ENCODE data around the gene CFAP68. TPM values are rescaled to one million over a fixed set of nuclear protein-coding genes. Genes with fewer than 3 reads are reported as not detected.
A peak's percentile ranks its signal among the peaks of the same experiment; 100 is the strongest.

The CFAP68 gene
- total and polyA plus RNA-seq, 9 of the 15 experiments (the other 6 are each of a cell fraction or from before 2014, with no cell fraction given): 22.8 to 72.3 (median 52.5) TPM

- TF ChIP-seq XRCC3 (IDR thresholded peaks at IDR 0.05): no peak
- peak; percentile 80 for TF ChIP-seq SAFB (IDR thresholded peaks at IDR 0.05; ENCODE audit: borderline replicate concordance, low read depth, low read length)
- TF ChIP-seq RBFOX2 (IDR thresholded peaks at IDR 0.05; ENCODE audit: low read depth, low read length): peak; percentile 83
- peak; percentile 87 for TF ChIP-seq ESRRA (IDR thresholded peaks at IDR 0.05; ENCODE audit: borderline replicate concordance, low read depth)
- no peak for TF ChIP-seq FOS (IDR thresholded peaks at IDR 0.05; ENCODE audit: extremely low read depth, insufficient read length)
- TF ChIP-seq, protein P1, sequence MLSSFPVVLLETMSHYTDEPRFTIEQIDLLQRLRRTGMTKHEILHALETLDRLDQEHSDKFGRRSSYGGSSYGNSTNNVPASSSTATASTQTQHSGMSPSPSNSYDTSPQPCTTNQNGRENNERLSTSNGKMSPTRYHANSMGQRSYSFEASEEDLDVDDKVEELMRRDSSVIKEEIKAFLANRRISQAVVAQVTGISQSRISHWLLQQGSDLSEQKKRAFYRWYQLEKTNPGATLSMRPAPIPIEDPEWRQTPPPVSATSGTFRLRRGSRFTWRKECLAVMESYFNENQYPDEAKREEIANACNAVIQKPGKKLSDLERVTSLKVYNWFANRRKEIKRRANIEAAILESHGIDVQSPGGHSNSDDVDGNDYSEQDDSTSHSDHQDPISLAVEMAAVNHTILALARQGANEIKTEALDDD (IDR thresholded peaks at IDR 0.05): peak; percentile 16; the same call in 1 of the 2 replicates
- TF ChIP-seq ZNF589 (CRISPR knock-in tag; IDR thresholded peaks at IDR 0.05; ENCODE audit: low read depth): peak; percentile 2
- TF ChIP-seq SAP30 (IDR thresholded peaks at IDR 0.05; ENCODE audit: borderline replicate concordance, insufficient read depth, low read depth, low read length, poor library complexity, severe bottlenecking): peak; percentile 88
- no peak for TF ChIP-seq ZFP91 (CRISPR knock-in tag; IDR thresholded peaks at IDR 0.05)
- TF ChIP-seq SRSF1 (IDR thresholded peaks at IDR 0.05; ENCODE audit: low read depth, low read length): no peak
- TF ChIP-seq MTA2 (IDR thresholded peaks at IDR 0.05; ENCODE audit: low read depth): no peak
- no peak for TF ChIP-seq HNRNPUL1 (IDR thresholded peaks at IDR 0.05; ENCODE audit: low read length)
- TF ChIP-seq POU5F1 (IDR thresholded peaks at IDR 0.05; ENCODE audit: borderline replicate concordance, low read depth, low read length, partially characterized antibody): peak; percentile 25
- TF ChIP-seq, protein P2, sequence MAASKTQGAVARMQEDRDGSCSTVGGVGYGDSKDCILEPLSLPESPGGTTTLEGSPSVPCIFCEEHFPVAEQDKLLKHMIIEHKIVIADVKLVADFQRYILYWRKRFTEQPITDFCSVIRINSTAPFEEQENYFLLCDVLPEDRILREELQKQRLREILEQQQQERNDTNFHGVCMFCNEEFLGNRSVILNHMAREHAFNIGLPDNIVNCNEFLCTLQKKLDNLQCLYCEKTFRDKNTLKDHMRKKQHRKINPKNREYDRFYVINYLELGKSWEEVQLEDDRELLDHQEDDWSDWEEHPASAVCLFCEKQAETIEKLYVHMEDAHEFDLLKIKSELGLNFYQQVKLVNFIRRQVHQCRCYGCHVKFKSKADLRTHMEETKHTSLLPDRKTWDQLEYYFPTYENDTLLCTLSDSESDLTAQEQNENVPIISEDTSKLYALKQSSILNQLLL (CRISPR knock-in tag; IDR thresholded peaks at IDR 0.05; ENCODE audit: borderline replicate concordance): no peak
- TF ChIP-seq HDAC3 (IDR thresholded peaks at IDR 0.05; ENCODE audit: borderline replicate concordance, partially characterized antibody): peak; percentile 81
- peak; percentile 81 for TF ChIP-seq FOSL1 (tag; conservative IDR thresholded peaks at IDR 0.05)
- TF ChIP-seq U2AF1 (optimal IDR thresholded peaks at IDR 0.05; ENCODE audit: low read depth, low read length): no peak
- TF ChIP-seq ZSCAN32 (CRISPR knock-in tag; IDR thresholded peaks at IDR 0.05): no peak
- TF ChIP-seq, protein P3, sequence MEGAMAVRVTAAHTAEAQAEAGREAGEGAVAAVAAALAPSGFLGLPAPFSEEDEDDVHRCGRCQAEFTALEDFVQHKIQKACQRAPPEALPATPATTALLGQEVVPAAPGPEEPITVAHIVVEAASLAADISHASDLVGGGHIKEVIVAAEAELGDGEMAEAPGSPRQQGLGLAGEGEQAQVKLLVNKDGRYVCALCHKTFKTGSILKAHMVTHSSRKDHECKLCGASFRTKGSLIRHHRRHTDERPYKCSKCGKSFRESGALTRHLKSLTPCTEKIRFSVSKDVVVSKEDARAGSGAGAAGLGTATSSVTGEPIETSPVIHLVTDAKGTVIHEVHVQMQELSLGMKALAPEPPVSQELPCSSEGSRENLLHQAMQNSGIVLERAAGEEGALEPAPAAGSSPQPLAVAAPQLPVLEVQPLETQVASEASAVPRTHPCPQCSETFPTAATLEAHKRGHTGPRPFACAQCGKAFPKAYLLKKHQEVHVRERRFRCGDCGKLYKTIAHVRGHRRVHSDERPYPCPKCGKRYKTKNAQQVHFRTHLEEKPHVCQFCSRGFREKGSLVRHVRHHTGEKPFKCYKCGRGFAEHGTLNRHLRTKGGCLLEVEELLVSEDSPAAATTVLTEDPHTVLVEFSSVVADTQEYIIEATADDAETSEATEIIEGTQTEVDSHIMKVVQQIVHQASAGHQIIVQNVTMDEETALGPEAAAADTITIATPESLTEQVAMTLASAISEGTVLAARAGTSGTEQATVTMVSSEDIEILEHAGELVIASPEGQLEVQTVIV (CRISPR knock-in tag; IDR thresholded peaks at IDR 0.05; ENCODE audit: borderline replicate concordance): no peak
- TF ChIP-seq CREB1 (IDR thresholded peaks at IDR 0.05): peak; percentile 99
- TF ChIP-seq CREB1 (CRISPR knock-in tag; IDR thresholded peaks at IDR 0.05): peak; percentile 99
- peak; percentile 90 for TF ChIP-seq ETV5 (CRISPR knock-in tag; IDR thresholded peaks at IDR 0.05; ENCODE audit: low read depth)
These were observed at the start of gene CFAP68, which contains the start of gene FDXACB1 (continued) for GRCh38 chr11:111878849-111879636.
